ENCODE measurements around the gene WEE1.

WEE1 gene

GRCh38 chr11:9629064-9629463 is 55.6 kb downstream of the WEE1 start:
- Histone ChIP-seq H3K4me3 (IDR thresholded peaks at IDR 0.05; ENCODE audit: insufficient read depth, low read depth, low read length) (no peak overlapping the region), H2AFZ (ENCODE audit: low read depth) (no peak overlapping the region), H3K4me2 (no peak overlapping the region), H3K79me2 (ENCODE audit: insufficient read depth, low read depth) (no peaks in the 10 kb centered on the region), H3K4me1 (ENCODE audit: low read depth, poor library complexity, severe bottlenecking) (no peaks in the 10 kb centered on the region), H3K36me3 (ENCODE audit: insufficient read depth) (no peaks in the 10 kb centered on the region), H3K27ac (no peak overlapping the region), H4K20me1 (ENCODE audit: insufficient read depth) (no peaks in the 10 kb centered on the region), H3K27me3 (ENCODE audit: insufficient read depth, low read depth) (no peaks in the 10 kb centered on the region), H3K9ac (no peak overlapping the region)
- no peak for TF ChIP-seq CTCF (conservative IDR thresholded peaks at IDR 0.05; ENCODE audit: low read depth, low read length)

- Histone ChIP-seq H3K9ac (no peak overlapping the region), H3K4me3 (IDR thresholded peaks at IDR 0.05; ENCODE audit: insufficient read depth, low read depth, low read length) (no peak overlapping the region), H3K36me3 (ENCODE audit: insufficient read depth) (no peaks in the 10 kb centered on the region), H3K27me3 (ENCODE audit: insufficient read depth, low read depth) (no peaks in the 10 kb centered on the region), H3K4me2 (no peak overlapping the region), H4K20me1 (ENCODE audit: insufficient read depth) (no peaks in the 10 kb centered on the region), H3K4me1 (ENCODE audit: low read depth, poor library complexity, severe bottlenecking) (no peaks in the 10 kb centered on the region), H3K79me2 (ENCODE audit: insufficient read depth, low read depth) (no peaks in the 10 kb centered on the region), H3K27ac (no peak overlapping the region), H2AFZ (ENCODE audit: low read depth) (no peak overlapping the region)
- TF ChIP-seq CTCF (conservative IDR thresholded peaks at IDR 0.05; ENCODE audit: low read depth, low read length), result no peak
Measured at GRCh38 chr11:9633679-9634078, 60.2 kb downstream of the WEE1 start.

GRCh38 chr11:9636691-9637090 is 63.2 kb downstream of the WEE1 start:
- Histone ChIP-seq H3K27me3 (ENCODE audit: insufficient read depth, low read depth) (no peaks in the 10 kb centered on the region), H3K27ac (no peak overlapping the region)

GRCh38 chr11:9639099-9639498 is 65.6 kb downstream of the WEE1 start:
- no peaks in the 10 kb centered on the region for H3K4me1 ChIP-seq (ENCODE audit: low read depth, poor library complexity, severe bottlenecking)
- H3K27ac ChIP-seq, result no peak overlapping the region

More at GRCh38 chr11:9636691-9637090, 63.2 kb downstream of the WEE1 start:
- no peaks in the 10 kb centered on the region for H3K79me2 ChIP-seq (ENCODE audit: insufficient read depth, low read depth)
- H3K36me3 ChIP-seq (ENCODE audit: insufficient read depth), result no peaks in the 10 kb centered on the region
- no peak overlapping the region for H3K4me3 ChIP-seq (IDR thresholded peaks at IDR 0.05; ENCODE audit: insufficient read depth, low read depth, low read length)
- no peaks in the 10 kb centered on the region for H4K20me1 ChIP-seq (ENCODE audit: insufficient read depth)
- no peak overlapping the region for H3K4me2 ChIP-seq
- no peak overlapping the region for H3K9ac ChIP-seq
- TF ChIP-seq CTCF (conservative IDR thresholded peaks at IDR 0.05; ENCODE audit: low read depth, low read length), result no peak
- no peaks in the 10 kb centered on the region for H3K4me1 ChIP-seq (ENCODE audit: low read depth, poor library complexity, severe bottlenecking)
- no peak overlapping the region for H2AFZ ChIP-seq (ENCODE audit: low read depth)

More at GRCh38 chr11:9639099-9639498, 65.6 kb downstream of the WEE1 start:
- Histone ChIP-seq H3K79me2 (ENCODE audit: insufficient read depth, low read depth) (no peaks in the 10 kb centered on the region), H3K36me3 (ENCODE audit: insufficient read depth) (no peaks in the 10 kb centered on the region), H3K4me3 (IDR thresholded peaks at IDR 0.05; ENCODE audit: insufficient read depth, low read depth, low read length) (no peak overlapping the region), H2AFZ (ENCODE audit: low read depth) (no peak overlapping the region), H4K20me1 (ENCODE audit: insufficient read depth) (no peaks in the 10 kb centered on the region), H3K9ac (no peak overlapping the region), H3K27me3 (ENCODE audit: insufficient read depth, low read depth) (no peaks in the 10 kb centered on the region), H3K4me2 (no peak overlapping the region)
- no peak for TF ChIP-seq CTCF (conservative IDR thresholded peaks at IDR 0.05; ENCODE audit: low read depth, low read length)

All from KMS-11 (cell line).